Measurements from ENCODE around the gene PGAP3.

DNA sequence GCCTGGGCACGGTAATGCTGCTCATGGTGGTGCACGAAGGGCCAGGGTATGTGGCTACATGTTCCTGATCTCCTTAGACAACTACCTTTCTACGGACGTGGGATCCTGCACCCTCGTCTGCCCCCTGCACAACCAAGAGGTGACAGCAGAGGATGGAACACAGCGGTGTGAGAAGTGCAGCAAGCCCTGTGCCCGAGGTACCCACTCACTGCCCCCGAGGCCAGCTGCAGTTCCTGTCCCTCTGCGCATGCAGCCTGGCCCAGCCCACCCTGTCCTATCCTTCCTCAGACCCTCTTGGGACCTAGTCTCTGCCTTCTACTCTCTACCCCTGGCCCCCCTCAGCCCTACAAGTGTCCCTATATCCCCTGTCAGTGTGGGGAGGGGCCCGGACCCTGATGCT is 24.0 kb upstream of the PGAP3 start:
- no peak for TF ChIP-seq POLR2A (IDR thresholded peaks at IDR 0.05; ENCODE audit: extremely low read depth, insufficient read length)
- TF ChIP-seq, protein P1, sequence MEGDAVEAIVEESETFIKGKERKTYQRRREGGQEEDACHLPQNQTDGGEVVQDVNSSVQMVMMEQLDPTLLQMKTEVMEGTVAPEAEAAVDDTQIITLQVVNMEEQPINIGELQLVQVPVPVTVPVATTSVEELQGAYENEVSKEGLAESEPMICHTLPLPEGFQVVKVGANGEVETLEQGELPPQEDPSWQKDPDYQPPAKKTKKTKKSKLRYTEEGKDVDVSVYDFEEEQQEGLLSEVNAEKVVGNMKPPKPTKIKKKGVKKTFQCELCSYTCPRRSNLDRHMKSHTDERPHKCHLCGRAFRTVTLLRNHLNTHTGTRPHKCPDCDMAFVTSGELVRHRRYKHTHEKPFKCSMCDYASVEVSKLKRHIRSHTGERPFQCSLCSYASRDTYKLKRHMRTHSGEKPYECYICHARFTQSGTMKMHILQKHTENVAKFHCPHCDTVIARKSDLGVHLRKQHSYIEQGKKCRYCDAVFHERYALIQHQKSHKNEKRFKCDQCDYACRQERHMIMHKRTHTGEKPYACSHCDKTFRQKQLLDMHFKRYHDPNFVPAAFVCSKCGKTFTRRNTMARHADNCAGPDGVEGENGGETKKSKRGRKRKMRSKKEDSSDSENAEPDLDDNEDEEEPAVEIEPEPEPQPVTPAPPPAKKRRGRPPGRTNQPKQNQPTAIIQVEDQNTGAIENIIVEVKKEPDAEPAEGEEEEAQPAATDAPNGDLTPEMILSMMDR (IDR thresholded peaks at IDR 0.05; ENCODE audit: low read depth, low read length): no peak
- no peak for TF ChIP-seq MYC (IDR thresholded peaks at IDR 0.05; ENCODE audit: low read depth, low read length)
